Endothelial cell of umbilical vein (primary cell): Measurements from ENCODE around the gene CBLB. TPM values are rescaled to one million over a fixed set of nuclear protein-coding genes. Genes with fewer than 3 reads are reported as not detected.

Source experiments
- BruUV-seq: library from RNA; stranded (reverse); fragments of 400-500 nt; replicated peaks from 2 replicates; lab custom pipeline; 2021; lab: Mats Ljungman, UMichigan
- CTCF ChIA-PET: fragments of 300-600, 350-600 bp; sonication (Branson Sonifier 250); formaldehyde crosslinking; loops from one replicate; lab custom pipeline; 2021; ENCODE audit warnings: antibody characterized with exemption, inconsistent platforms; lab: Charles Lee
- POLR2A ChIA-PET: fragments of 300-600, 350-600 bp; sonication (Branson Sonifier 250); formaldehyde crosslinking; loops from one replicate; lab custom pipeline; 2021; ENCODE audit warnings: antibody characterized with exemption, inconsistent platforms; lab: Charles Lee
- DNase-seq: peaks from one replicate; pipeline ENCODE4 v3.0.0-alpha.2; 2011; ENCODE audit warnings: low read depth, low spot score
- FAIRE-seq: peaks from 2 replicates; lab custom pipeline; 2011; peaks lifted over from hg19 to GRCh38; lab: Jason Lieb, UNC
- H2AFZ ChIP-seq: 2 replicates; pipeline ENCODE4 v1.6.0; 2012; ENCODE audit warnings: low read depth, low read length, control low read depth, inconsistent platforms
- H3K27ac ChIP-seq: 2 replicates; pipeline ENCODE4 v1.5.1; 2011; ENCODE audit warnings: low read depth, mild to moderate bottlenecking, control low read depth, low read length, moderate library complexity; ENCODE audit not compliant: insufficient read depth
- H3K27me3 ChIP-seq, 2 experiments: 2 replicates each; pipeline versions ENCODE4 v1.6.0 to v1.6.1; 2011; ENCODE audit warnings: low read length in 2 of 2, mixed read lengths in 1 of 2; ENCODE audit not compliant: control insufficient read depth in 2 of 2, insufficient read depth in 2 of 2
- H3K36me3 ChIP-seq, 2 experiments: 2 replicates in 1 of 2; 3 replicates in 1 of 2; pipeline ENCODE4 v1.5.1; 2011; ENCODE audit warnings: low read length in 2 of 2, mild to moderate bottlenecking in 1 of 2, moderate library complexity in 1 of 2; ENCODE audit not compliant: control insufficient read depth in 2 of 2, insufficient read depth in 2 of 2; ENCODE audit errors: extremely low read depth in 1 of 2
- H3K4me1 ChIP-seq: 3 replicates; pipeline ENCODE4 v1.5.1; 2011; ENCODE audit warnings: mild to moderate bottlenecking, low read length; ENCODE audit not compliant: control insufficient read depth, insufficient read depth; ENCODE audit errors: extremely low read depth
- H3K4me2 ChIP-seq: 2 replicates; pipeline ENCODE4 v1.6.1; 2011; ENCODE audit warnings: low read length, control low read depth, mixed read lengths; ENCODE audit not compliant: insufficient read depth
- H3K4me3 ChIP-seq, 3 experiments: fragments of 200-600 bp in 1 of 3; sonication (generic), shearing (Covaris generic) in 1 of 3; replicated peaks in 1 of 3; 2 replicates each; pipeline ENCODE4 v1.5.1; 2011 to 2016; ENCODE audit warnings: control low read depth in 3 of 3, low read length in 3 of 3, mild to moderate bottlenecking in 2 of 3, inconsistent platforms in 1 of 3, low read depth in 1 of 3, moderate library complexity in 1 of 3; ENCODE audit not compliant: insufficient read depth in 1 of 3
- H3K79me2 ChIP-seq: 2 replicates; pipeline ENCODE4 v1.6.0; 2012; ENCODE audit warnings: low read length, inconsistent platforms; ENCODE audit not compliant: control insufficient read depth, insufficient read depth
- H3K9ac ChIP-seq: replicated peaks from 2 replicates; pipeline ENCODE3; 2011; ENCODE audit warnings: low read length, control low read depth; ENCODE audit not compliant: insufficient read depth; ENCODE audit errors: extremely low read depth
- H3K9me1 ChIP-seq: replicated peaks from 3 replicates; pipeline ENCODE4 v1.6.0; 2011; ENCODE audit warnings: mild to moderate bottlenecking, low read length; ENCODE audit not compliant: control insufficient read depth, insufficient read depth; ENCODE audit errors: extremely low read depth
- H3K9me3 ChIP-seq: replicated peaks from 2 replicates; pipeline ENCODE4 v1.5.1; 2012; ENCODE audit warnings: low read length, inconsistent platforms; ENCODE audit not compliant: control insufficient read depth, insufficient read depth
- H4K20me1 ChIP-seq: replicated peaks from 2 replicates; pipeline ENCODE3; 2011; ENCODE audit warnings: mild to moderate bottlenecking, low read length; ENCODE audit not compliant: control insufficient read depth, insufficient read depth; ENCODE audit errors: extremely low read depth
- CTCF ChIP-seq, 2 donors: IDR thresholded peaks; 1 replicate in 1 of 2; 2 replicates in 1 of 2; pipeline ENCODE4 v1.5.1; 2011; ENCODE audit warnings: low read length in 2 of 2, mild to moderate bottlenecking in 2 of 2, moderate library complexity in 2 of 2, control low read depth in 1 of 2, inconsistent platforms in 1 of 2, low read depth in 1 of 2; ENCODE audit not compliant: insufficient read depth in 1 of 2; ENCODE audit errors: extremely low read depth in 1 of 2
- EZH2 ChIP-seq: IDR thresholded peaks from 2 replicates; pipeline ENCODE4 v1.6.1; 2012; ENCODE audit warnings: borderline replicate concordance, low read depth, mild to moderate bottlenecking, moderate library complexity, low read length, inconsistent platforms; ENCODE audit not compliant: severe bottlenecking
- FOS ChIP-seq: IDR thresholded peaks from 2 replicates; pipeline ENCODE4 v1.6.1; 2011; ENCODE audit warnings: mild to moderate bottlenecking, low read length, moderate library complexity, borderline replicate concordance; ENCODE audit not compliant: insufficient read depth
- GATA2 ChIP-seq: IDR thresholded peaks from 2 replicates; pipeline ENCODE4 v1.7.0; 2011; ENCODE audit warnings: low read depth, mild to moderate bottlenecking, moderate library complexity, mixed read lengths, low read length; ENCODE audit not compliant: insufficient read length, insufficient read depth
- JUN ChIP-seq: IDR thresholded peaks from 2 replicates; pipeline ENCODE4 v1.6.1; 2011; ENCODE audit warnings: borderline replicate concordance, low read depth; ENCODE audit not compliant: insufficient read length, insufficient read depth
- MAX ChIP-seq: IDR thresholded peaks from 2 replicates; pipeline ENCODE4 v1.6.1; 2011; ENCODE audit not compliant: insufficient read depth, insufficient read length
- MYC ChIP-seq: IDR thresholded peaks from one replicate; pipeline ENCODE4 v1.6.1; 2011; ENCODE audit warnings: mild to moderate bottlenecking, low read depth, low read length
- POLR2A ChIP-seq: IDR thresholded peaks from 2 replicates; pipeline ENCODE4 v1.6.1; 2012; ENCODE audit warnings: low read depth, mild to moderate bottlenecking, control low read depth, low read length
- POLR2AphosphoS5 ChIP-seq: IDR thresholded peaks from 2 replicates; pipeline ENCODE4 v1.6.1; 2012; ENCODE audit warnings: low read depth, mild to moderate bottlenecking, control low read depth, low read length, moderate library complexity; ENCODE audit not compliant: insufficient read depth
- dilution Hi-C: fragments of 300-500 bp; cut with MboI; formaldehyde crosslinking; loops from one replicate; pipeline ENCODE4 v1.15.0; 2019; ENCODE audit warnings: low sequenced_read_pairs; ENCODE audit not compliant: extremely low pct_ligation_motif_present
- intact Hi-C: fragments of 100-400 bp; cut with micrococcal nuclease; formaldehyde crosslinking; loops from one replicate; pipeline ENCODE4 v1.10.0; 2022
- polyA plus RNA-seq, 4 experiments: library from polyadenylated mRNA; depleted of rRNA in 3 of 4; stranded (reverse) in 3 of 4; unstranded in 1 of 4; fragments of >200 nt; gene quantifications; 2 replicates each; pipeline versions ENCODE4 v1.2.1 to v1.2.3, GENCODE V29; 2011 to 2012; ENCODE audit warnings: missing spikeins in 1 of 4
- total RNA-seq: library from RNA; stranded (reverse); gene quantifications from 2 replicates; pipeline ENCODE4 v1.2.3, GENCODE V29; 2021

CBLB gene
- total and polyA plus RNA-seq, 2 donors (not counting 3 experiments of a cell fraction or from before 2014, with no cell fraction given) = 17.8 to 39.6 TPM

GRCh38 chr3:105807146-105807545 is 61.7 kb downstream of the CBLB start:
- dilution Hi-C loops = no loop called here
- no peak overlapping the region for H3K9ac ChIP-seq
- no peaks in the 10 kb centered on the region for H3K9me3 ChIP-seq
- no peaks in the 10 kb centered on the region for H3K27me3 ChIP-seq
- CTCF ChIA-PET = no interaction called here
- H3K79me2 ChIP-seq = no peaks in the 10 kb centered on the region
- no peak overlapping the region for H3K4me2 ChIP-seq
- H3K4me1 ChIP-seq = peaks cover 8% of the 10 kb centered on the region
- DNase-seq = no peak
- H3K27ac ChIP-seq = no peak overlapping the region
- H3K4me3 ChIP-seq = no peak overlapping the region
- H3K36me3 ChIP-seq = no peaks in the 10 kb centered on the region
- H4K20me1 ChIP-seq = peaks cover 1% of the 10 kb centered on the region
- intact Hi-C loops = no loop called here
- no peak for FAIRE-seq
- H2AFZ ChIP-seq = no peak overlapping the region
- no peaks in the 10 kb centered on the region for H3K9me1 ChIP-seq
- POLR2A ChIA-PET = no interaction called here
- TF ChIP-seq CTCF (IDR thresholded peaks at IDR 0.05; ENCODE audit: extremely low read depth in 1 of 2, insufficient read depth in 1 of 2, low read depth in 1 of 2, low read length in 2 of 2) = no peak
- no peak for TF ChIP-seq FOS
- TF ChIP-seq MYC = no peak
- no peak for TF ChIP-seq GATA2
- TF ChIP-seq POLR2A = no peak
- TF ChIP-seq MAX = no peak
- no peak for TF ChIP-seq EZH2
- no peak for TF ChIP-seq JUN
- no peak for TF ChIP-seq POLR2AphosphoS5
- BruUV-seq = no TSS peak
